KG1 (cell line): ENCODE results near the gene BMERB1.

Experiments
- DNase-seq: peaks from one replicate; lab custom pipeline; 2025; lab: John Stamatoyannopoulos, UW

The BMERB1 gene

DNA sequence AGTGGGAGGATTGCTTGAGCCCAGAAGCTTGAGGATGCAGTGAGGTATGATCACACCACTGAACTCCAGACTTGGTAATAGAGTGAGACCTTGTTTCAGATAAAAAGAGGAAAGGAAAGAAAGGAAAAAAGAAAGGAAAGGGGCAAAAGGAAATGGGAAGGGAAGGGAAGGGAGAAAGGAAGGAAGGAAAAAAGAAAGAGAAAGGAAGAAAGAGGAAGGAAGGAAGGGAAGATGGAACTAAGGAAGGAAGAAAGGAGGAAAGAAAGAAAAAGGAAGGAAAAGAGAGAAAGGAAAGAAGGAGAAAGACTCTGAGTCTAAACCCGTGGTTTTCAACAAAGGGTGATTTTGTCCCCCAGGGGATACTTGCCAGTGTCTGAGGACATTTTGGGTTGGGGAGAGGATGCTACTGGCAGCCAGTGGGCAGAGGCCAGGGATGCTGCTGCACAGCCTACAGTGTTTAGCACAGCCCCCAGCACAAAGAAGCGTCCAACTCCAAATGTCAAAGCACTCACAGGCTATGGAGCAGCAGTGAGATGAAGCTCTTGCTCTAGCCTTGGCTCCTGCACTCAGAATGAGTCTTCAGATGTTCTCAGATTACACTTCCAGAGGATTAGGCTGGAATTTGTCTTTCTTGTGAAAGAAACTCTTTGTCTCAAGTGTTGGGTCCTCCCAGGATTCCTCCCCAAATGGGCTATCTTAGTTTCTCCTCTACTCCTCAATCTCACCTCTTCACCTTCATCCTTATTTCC lies 64.2 kb downstream of the BMERB1 start:
- no peak for DNase-seq

DNA sequence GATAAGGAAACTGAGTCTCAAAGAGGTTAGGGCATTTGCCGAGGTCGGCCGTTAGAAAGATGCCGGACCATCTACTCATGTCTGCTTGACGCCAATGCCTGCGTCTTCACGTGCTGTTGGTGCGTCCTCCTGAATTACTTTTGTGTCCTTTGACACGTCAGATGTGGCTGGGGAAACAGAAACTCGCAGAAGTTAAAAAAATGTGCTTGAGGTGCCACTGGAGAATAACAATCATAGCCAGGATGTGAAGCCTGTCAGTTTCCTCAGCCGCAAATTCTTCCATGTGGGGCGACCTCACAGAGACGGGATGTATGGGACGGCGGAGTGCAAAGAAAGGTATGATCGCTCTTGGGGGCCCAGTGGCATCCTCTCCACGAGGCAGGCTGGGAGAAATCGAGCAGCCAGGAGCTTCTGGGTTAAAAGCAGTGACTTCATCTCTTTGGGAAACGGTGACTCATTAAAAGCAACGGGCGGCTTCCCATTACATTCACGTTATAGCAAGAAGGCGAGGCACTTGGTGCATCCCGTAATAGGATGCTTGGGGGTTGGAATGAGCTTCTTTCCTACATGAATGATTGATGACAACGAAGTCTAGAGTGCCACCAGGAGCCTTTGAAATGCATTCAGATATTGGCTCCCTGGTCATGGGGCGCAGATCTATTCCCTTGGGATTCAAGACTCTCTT lies 67.8 kb downstream of the BMERB1 start:
- no peak for DNase-seq

- DNase-seq = no peak
Observed at GRCh38 chr16:15506441-15506840, 72.1 kb downstream of the BMERB1 start.

DNA sequence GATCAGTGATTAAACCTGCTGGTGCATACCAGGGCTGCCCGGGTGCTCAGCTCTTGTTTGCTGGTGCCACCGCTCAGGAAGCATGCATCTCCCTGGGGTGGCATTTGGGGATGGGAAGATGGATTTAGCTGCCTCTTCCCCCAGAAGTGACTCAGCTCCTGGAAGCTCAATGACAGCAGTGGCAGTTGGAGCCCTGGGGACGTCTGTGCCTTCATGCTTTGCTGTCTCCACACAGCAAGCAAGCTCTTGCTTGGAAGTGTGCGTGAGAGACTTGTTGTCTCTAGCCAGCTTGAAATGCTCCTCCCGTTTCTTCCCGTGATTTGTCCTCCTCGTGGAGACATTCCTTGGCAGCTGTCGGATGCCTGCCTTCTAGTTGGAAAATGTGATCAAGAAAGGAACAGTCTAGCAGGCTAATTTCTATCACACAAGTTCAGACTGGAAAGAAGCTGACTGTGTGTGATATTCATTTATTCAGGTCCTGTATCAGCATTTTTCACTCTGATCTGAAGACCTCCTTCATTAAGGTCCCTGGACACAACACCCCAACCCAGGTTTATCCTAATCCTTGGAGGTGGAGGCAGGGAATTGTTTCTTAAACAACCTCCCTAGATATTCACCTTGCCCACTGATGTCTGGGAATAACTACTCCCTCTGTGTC lies 73.0 kb downstream of the BMERB1 start:
- no peak for DNase-seq

GRCh38 chr16:15507959-15508627 lies 73.7 kb downstream of the BMERB1 start:
- DNase-seq = no peak

GRCh38 chr16:15509051-15509592 lies 74.7 kb downstream of the BMERB1 start:
- no peak for DNase-seq

GRCh38 chr16:15509593-15510535 lies 75.5 kb downstream of the BMERB1 start:
- no peak for DNase-seq

DNA sequence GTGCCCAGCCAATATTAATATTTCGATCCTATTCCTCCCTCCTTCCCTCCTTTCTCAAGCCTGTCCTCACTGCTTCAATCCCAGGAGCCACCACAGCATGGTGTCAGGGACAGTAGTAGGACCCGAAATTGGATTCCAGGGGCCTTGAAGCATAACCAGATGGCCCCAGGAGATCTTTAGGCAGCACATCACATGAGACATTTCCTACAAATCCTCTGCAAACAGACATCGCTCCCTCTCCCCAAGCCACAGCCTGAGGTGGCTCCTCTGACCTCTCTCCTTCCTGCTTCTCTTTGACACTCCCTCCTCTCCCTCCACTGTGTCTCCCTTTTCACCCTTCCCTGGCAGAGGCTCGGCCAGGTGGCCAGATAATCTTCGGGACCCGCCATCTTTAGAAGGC lies 76.6 kb downstream of the BMERB1 start:
- no peak for DNase-seq

DNA sequence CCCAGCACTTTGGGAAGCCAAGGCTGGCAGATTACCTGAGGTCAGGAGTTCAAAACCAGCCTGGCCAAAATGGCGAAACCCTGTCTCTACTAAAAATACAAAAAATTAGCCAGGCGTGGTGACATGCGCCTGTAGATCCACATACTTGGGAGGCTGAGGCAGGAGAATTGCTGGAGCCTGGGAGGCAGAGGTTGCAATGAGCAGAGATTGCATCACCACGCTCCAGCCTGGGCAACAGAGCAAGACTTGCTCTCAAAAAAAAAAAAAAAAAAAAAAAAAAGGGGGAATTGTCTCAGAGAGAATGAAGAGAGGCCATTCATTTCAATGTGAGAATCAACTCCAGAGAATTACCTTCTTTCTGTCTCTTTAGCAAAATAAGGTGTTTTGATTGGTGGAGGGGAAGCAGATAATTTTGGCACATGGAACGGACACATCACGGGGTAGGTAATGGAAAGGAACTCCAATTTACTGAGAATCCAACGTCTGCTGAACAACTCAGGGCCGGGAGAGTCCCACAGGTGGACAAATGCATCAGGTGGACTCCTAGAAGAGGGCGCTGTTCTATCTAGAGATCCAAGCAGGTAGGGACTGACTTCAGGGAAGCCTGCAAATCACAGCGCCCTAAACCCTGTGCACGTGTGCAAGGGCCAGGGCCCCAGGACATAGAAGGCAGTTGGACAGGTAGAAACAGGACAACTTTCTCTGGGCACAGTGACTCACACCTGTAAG lies 77.5 kb downstream of the BMERB1 start:
- DNase-seq = no peak

- no peak for DNase-seq
Observed at GRCh38 chr16:15513156-15513555, 78.8 kb downstream of the BMERB1 start.

DNA sequence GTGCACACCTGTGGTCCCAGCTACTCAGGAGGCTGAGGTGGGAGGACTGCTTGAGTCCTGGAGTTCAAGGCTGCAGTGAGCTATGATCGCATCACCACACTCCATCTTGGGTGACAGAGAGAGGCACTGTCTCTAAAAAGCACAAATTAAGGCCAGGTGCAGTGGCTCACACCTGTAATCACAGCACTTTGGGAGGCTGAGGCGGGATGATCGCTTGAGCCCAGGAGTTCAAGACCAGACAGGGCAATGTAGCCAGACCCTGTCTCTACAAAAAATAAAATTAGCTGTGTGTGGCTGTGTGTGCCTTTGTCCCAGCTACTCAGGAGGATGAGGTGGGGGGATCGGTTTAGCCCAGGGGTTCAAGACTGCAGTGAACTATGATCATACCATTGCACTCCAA lies 81.6 kb downstream of the BMERB1 start:
- no peak for DNase-seq

DNA sequence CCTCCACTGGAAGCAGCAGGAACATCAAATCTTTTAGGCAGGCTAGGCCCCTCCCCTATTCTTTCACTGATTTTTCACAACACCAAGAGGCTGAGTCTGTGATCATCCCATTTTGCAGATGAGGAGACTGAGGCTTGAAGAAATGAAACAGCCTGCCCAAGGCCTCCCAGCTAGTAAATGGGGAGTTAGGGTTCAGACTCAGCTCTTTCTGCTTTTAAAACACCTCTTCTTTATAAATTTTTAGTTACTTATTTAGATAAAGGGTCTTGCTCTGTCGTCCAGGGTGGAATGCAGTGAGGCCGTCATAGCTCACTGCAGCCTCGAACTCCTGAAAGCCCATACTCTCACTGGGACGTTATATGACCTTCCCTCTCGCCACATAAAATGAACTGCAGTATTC lies 82.2 kb downstream of the BMERB1 start:
- no peak for DNase-seq

GRCh38 chr16:15517743-15518377 lies 83.5 kb downstream of the BMERB1 start:
- no peak for DNase-seq

GRCh38 chr16:15518381-15519351 lies 84.3 kb downstream of the BMERB1 start:
- DNase-seq = no peak

- DNase-seq = no peak
Observed at GRCh38 chr16:15519790-15520189, 85.4 kb downstream of the BMERB1 start.

- no peak for DNase-seq
Observed at GRCh38 chr16:15521390-15521757, 87.0 kb downstream of the BMERB1 start.

GRCh38 chr16:15521758-15522509 lies 87.5 kb downstream of the BMERB1 start:
- DNase-seq = no peak

- DNase-seq = no peak
Observed at GRCh38 chr16:15523092-15523541, 88.7 kb downstream of the BMERB1 start.
